Peyer's patch (tissue), 4 donors: Measurements from ENCODE around the gene RPS8.

Source experiments
- CTCF ChIP-seq, 6 experiments: fragments of 450-650 bp in 4 of 6; fragments of 200-600 bp in 2 of 6; sonication (generic) in 1 of 6; IDR thresholded peaks; one replicate each; pipeline ENCODE4 v1.5.1; 2017 to 2019; ENCODE audit warnings: antibody characterized with exemption in 6 of 6, mild to moderate bottlenecking in 3 of 6, moderate library complexity in 1 of 6
- POLR2A ChIP-seq, 2 donors: fragments of 450-650 bp; IDR thresholded peaks; one replicate each; pipeline ENCODE4 v1.5.1; 2017; ENCODE audit warnings: antibody characterized with exemption in 2 of 2, mild to moderate bottlenecking in 2 of 2, moderate library complexity in 2 of 2

- TF ChIP-seq CTCF (IDR thresholded peaks at IDR 0.05) (peak; percentile 78 to 98 (median 92)), POLR2A (IDR thresholded peaks at IDR 0.05) (peak; percentile 77 to 95)
Measured at GRCh38 chr1:44799770-44800584, 24.6 kb downstream of the RPS8 start, which contains the start of gene PLK3.
